ENCODE results near the gene CAPN1.

The CAPN1 gene

DNA sequence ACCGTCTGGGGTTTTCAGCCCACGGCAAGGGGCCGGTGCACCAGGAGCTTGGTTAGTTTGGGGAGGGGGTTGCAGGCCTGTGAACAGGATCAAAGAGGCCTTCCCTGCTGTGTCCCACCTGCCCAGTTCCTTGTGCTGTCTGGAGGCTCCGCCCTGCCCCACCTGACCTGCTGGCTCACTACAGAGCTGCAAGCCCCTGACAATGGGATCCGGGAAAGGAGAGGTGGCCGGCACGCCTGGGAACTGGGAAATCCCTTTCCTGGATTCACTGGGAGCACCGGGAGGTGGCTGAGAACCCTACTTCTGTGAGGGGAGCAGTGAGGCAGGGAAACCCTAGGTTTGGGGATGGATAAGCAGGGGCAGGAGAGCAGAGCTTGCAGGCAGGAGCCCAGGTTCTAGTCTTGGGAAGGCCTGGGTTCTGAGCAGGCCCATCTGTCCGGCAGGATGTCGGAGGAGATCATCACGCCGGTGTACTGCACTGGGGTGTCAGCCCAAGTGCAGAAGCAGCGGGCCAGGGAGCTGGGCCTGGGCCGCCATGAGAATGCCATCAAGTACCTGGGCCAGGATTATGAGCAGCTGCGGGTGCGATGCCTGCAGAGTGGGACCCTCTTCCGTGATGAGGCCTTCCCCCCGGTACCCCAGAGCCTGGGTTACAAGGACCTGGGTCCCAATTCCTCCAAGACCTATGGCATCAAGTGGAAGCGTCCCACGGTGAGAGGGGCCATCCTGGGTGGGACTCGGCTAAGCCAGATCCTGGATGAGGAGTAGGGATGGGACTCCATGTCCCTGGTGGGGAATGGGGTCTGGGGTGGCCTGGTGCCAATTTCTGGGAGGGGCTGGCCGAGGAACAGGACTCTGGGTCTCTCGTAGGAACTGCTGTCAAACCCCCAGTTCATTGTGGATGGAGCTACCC is 786 bp downstream of the CAPN1 start:
- Histone ChIP-seq H3K4me1 (ENCODE audit: control insufficient read depth, insufficient read depth, low read length) (peaks cover 14% of the 10 kb centered on the region), H3K27ac (ENCODE audit: low read length) (no peak overlapping the region), H3K27me3 (ENCODE audit: control insufficient read depth, insufficient read depth, low read length) (no peaks in the 10 kb centered on the region), H3K4me3 (ENCODE audit: low read length) (peak overlapping the region; percentile 95), H3K9me3 (ENCODE audit: control insufficient read depth, insufficient read depth, low read length) (no peaks in the 10 kb centered on the region), H3K36me3 (ENCODE audit: control insufficient read depth, insufficient read depth, low read length) (peaks cover 11% of the 10 kb centered on the region)
- no CpG with 5 or more reads among the region's 23 CpGs for WGBS (ENCODE audit: insufficient coverage, insufficient read length)
- DNase-seq (ENCODE audit: low read depth, low spot score) = no peak

GRCh38 chr11:65183201-65183891 is 1.6 kb downstream of the CAPN1 start:
- no peaks in the 10 kb centered on the region for H3K27me3 ChIP-seq (ENCODE audit: control insufficient read depth, insufficient read depth, low read length)
- peak overlapping the region; percentile 95; the same call in 1 of the 2 replicates for H3K4me3 ChIP-seq (ENCODE audit: low read length)
- DNase-seq (ENCODE audit: low read depth, low spot score) = no peak
- H3K9me3 ChIP-seq (ENCODE audit: control insufficient read depth, insufficient read depth, low read length) = no peaks in the 10 kb centered on the region
- H3K27ac ChIP-seq (ENCODE audit: low read length) = no peak overlapping the region
- no CpG with 5 or more reads among the region's 19 CpGs for WGBS (ENCODE audit: insufficient coverage, insufficient read length)
- H3K4me1 ChIP-seq (ENCODE audit: control insufficient read depth, insufficient read depth, low read length) = peaks cover 14% of the 10 kb centered on the region
- H3K36me3 ChIP-seq (ENCODE audit: control insufficient read depth, insufficient read depth, low read length) = peaks cover 16% of the 10 kb centered on the region

DNA sequence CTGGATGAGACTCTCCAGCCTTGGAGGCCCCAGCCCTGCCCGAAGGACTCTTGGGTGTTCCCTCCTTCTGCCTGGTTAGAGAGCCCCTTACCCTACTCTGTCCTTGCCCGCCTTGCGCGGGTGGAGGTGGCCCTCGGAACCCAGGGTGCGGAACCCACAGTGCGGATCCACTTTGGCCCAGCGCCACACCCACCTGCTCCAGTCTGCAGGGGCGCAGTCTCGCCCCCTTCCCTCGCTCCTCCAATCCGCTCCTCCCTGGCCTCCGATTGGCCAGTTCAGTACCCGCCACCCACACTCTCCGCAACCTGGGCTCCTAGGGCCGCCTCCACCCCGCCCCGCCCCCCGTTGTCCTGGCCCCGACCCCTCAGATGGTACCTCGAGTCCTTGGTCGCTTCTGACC is 2.4 kb downstream of the CAPN1 start:
- no peaks in the 10 kb centered on the region for H3K27me3 ChIP-seq (ENCODE audit: control insufficient read depth, insufficient read depth, low read length)
- DNase-seq (ENCODE audit: low read depth, low spot score) = no peak
- WGBS (ENCODE audit: insufficient coverage, insufficient read length) = no CpG with 5 or more reads among the region's 22 CpGs
- H3K36me3 ChIP-seq (ENCODE audit: control insufficient read depth, insufficient read depth, low read length) = peaks cover 22% of the 10 kb centered on the region
- no peak overlapping the region for H3K4me3 ChIP-seq (ENCODE audit: low read length)
- H3K27ac ChIP-seq (ENCODE audit: low read length) = no peak overlapping the region
- H3K9me3 ChIP-seq (ENCODE audit: control insufficient read depth, insufficient read depth, low read length) = no peaks in the 10 kb centered on the region
- peaks cover 14% of the 10 kb centered on the region for H3K4me1 ChIP-seq (ENCODE audit: control insufficient read depth, insufficient read depth, low read length)

DNA sequence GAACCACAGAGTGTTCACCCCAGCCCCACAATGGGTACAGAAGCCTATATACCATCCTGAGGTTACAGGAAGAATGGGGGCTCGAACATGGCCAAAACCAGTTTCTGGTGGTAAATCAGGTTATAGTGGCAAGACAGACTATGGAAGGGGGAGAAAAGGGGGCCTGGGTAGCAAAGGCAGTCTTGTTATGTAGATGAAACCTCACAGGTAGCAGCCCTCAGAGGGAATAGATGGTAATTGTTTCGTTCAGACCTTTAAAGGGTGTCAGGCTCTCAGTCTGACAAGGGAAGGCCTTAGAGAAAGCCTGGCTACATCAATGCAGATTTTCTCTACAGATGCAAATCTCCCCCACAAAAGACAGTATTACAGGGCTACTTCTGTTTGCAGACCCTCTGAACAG is 3.4 kb downstream of the CAPN1 start:
- Histone ChIP-seq H3K27me3 (ENCODE audit: control insufficient read depth, insufficient read depth, low read length) (no peaks in the 10 kb centered on the region), H3K9me3 (ENCODE audit: control insufficient read depth, insufficient read depth, low read length) (no peaks in the 10 kb centered on the region), H3K27ac (ENCODE audit: low read length) (no peak overlapping the region), H3K36me3 (ENCODE audit: control insufficient read depth, insufficient read depth, low read length) (peaks cover 31% of the 10 kb centered on the region), H3K4me3 (ENCODE audit: low read length) (no peak overlapping the region), H3K4me1 (ENCODE audit: control insufficient read depth, insufficient read depth, low read length) (peaks cover 14% of the 10 kb centered on the region)
- no peak for DNase-seq (ENCODE audit: low read depth, low spot score)
- no CpG with 5 or more reads among the region's 2 CpGs for WGBS (ENCODE audit: insufficient coverage, insufficient read length)

DNA sequence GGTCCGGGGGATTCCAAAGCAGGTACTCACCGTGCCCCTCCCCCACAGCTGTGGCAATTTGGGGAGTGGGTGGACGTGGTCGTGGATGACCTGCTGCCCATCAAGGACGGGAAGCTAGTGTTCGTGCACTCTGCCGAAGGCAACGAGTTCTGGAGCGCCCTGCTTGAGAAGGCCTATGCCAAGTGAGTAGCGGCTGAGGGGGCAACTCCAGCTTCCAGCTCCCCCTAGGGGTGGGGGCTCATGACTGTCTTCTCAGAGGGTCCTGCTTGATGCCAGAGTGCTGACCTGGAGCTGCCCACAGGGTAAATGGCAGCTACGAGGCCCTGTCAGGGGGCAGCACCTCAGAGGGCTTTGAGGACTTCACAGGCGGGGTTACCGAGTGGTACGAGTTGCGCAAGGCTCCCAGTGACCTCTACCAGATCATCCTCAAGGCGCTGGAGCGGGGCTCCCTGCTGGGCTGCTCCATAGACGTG is 4.2 kb downstream of the CAPN1 start:
- WGBS (ENCODE audit: insufficient coverage, insufficient read length) = no CpG with 5 or more reads among the region's 18 CpGs
- Histone ChIP-seq H3K9me3 (ENCODE audit: control insufficient read depth, insufficient read depth, low read length) (no peaks in the 10 kb centered on the region), H3K36me3 (ENCODE audit: control insufficient read depth, insufficient read depth, low read length) (peaks cover 33% of the 10 kb centered on the region), H3K27me3 (ENCODE audit: control insufficient read depth, insufficient read depth, low read length) (no peaks in the 10 kb centered on the region), H3K4me3 (ENCODE audit: low read length) (no peak overlapping the region), H3K4me1 (ENCODE audit: control insufficient read depth, insufficient read depth, low read length) (peaks cover 14% of the 10 kb centered on the region), H3K27ac (ENCODE audit: low read length) (no peak overlapping the region)
- no peak for DNase-seq (ENCODE audit: low read depth, low spot score)

DNA sequence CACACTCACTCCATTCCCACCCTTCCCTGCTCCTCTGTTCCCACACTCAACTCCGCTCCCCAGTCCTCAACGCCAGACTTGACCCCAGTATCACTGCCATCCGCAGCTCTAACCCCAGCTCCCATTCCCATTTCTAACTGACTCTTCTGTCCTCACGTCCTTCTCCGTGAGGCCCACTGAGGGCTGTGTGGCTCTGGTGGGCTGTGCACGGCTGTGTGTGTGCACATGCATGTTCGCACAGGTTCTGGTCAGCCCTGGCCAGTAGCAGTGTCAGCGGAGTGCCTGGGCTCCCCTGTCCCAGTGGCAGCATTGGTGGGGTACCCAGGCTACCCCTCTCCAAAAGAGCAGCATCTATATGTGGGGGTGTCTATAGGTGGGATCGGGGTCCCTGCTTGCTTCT is 5.0 kb downstream of the CAPN1 start:
- no peak overlapping the region for H3K4me3 ChIP-seq (ENCODE audit: low read length)
- H3K27me3 ChIP-seq (ENCODE audit: control insufficient read depth, insufficient read depth, low read length) = no peaks in the 10 kb centered on the region
- H3K9me3 ChIP-seq (ENCODE audit: control insufficient read depth, insufficient read depth, low read length) = no peaks in the 10 kb centered on the region
- no peak overlapping the region for H3K27ac ChIP-seq (ENCODE audit: low read length)
- no peak for DNase-seq (ENCODE audit: low read depth, low spot score)
- peaks cover 33% of the 10 kb centered on the region for H3K36me3 ChIP-seq (ENCODE audit: control insufficient read depth, insufficient read depth, low read length)
- no CpG with 5 or more reads among the region's 9 CpGs for WGBS (ENCODE audit: insufficient coverage, insufficient read length)
- peaks cover 14% of the 10 kb centered on the region for H3K4me1 ChIP-seq (ENCODE audit: control insufficient read depth, insufficient read depth, low read length)

DNA sequence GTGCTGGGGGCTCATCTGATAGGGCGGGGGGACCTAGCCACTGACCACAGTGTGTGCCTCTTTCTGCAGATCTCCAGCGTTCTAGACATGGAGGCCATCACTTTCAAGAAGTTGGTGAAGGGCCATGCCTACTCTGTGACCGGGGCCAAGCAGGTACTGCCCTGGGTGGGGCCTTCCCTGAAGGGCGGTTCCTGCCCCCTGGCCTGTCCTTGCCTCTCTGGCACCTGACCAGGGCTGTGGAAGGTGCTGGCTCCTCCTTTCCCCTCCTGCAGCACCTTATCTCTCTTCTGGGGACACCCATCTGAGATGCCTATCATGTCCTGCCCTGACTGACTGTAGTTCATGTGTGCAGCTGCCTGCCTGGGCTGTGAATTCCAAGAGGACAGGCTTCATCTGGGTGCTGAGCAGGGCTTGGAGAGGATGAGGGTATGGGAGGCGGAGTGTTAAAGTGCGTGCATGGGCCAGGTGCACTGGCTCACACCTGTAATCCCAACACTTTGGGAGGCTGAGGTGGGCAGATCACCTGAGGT is 5.5 kb downstream of the CAPN1 start:
- DNase-seq (ENCODE audit: low read depth, low spot score) = no peak
- peaks cover 34% of the 10 kb centered on the region for H3K36me3 ChIP-seq (ENCODE audit: control insufficient read depth, insufficient read depth, low read length)
- no peaks in the 10 kb centered on the region for H3K9me3 ChIP-seq (ENCODE audit: control insufficient read depth, insufficient read depth, low read length)
- H3K4me3 ChIP-seq (ENCODE audit: low read length) = no peak overlapping the region
- no peaks in the 10 kb centered on the region for H3K27me3 ChIP-seq (ENCODE audit: control insufficient read depth, insufficient read depth, low read length)
- no CpG with 5 or more reads among the region's 6 CpGs for WGBS (ENCODE audit: insufficient coverage, insufficient read length)
- peaks cover 14% of the 10 kb centered on the region for H3K4me1 ChIP-seq (ENCODE audit: control insufficient read depth, insufficient read depth, low read length)
- no peak overlapping the region for H3K27ac ChIP-seq (ENCODE audit: low read length)

DNA sequence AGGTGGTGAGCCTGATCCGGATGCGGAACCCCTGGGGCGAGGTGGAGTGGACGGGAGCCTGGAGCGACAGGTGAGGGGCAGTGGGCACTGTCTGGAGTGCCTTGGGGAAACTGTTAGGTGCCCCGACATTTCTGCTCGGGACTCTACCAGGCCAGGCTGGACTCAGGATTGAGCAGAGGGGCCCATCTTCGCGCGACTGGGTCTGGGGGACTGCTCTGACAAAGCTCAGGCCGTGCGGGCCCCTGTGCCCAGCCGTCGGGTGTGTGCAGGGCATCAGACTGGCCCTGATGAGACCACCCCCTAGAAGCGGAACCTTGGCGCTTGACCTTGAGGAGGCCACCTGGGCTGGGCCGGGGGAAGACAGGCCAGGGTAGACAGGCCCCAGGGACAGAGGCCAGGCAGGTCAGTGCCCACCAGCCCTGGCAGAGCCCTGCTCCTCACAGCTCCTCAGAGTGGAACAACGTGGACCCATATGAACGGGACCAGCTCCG is 6.3 kb downstream of the CAPN1 start:
- DNase-seq (ENCODE audit: low read depth, low spot score) = no peak
- WGBS (ENCODE audit: insufficient coverage, insufficient read length) = no CpG with 5 or more reads among the region's 20 CpGs
- Histone ChIP-seq H3K9me3 (ENCODE audit: control insufficient read depth, insufficient read depth, low read length) (no peaks in the 10 kb centered on the region), H3K27me3 (ENCODE audit: control insufficient read depth, insufficient read depth, low read length) (no peaks in the 10 kb centered on the region), H3K36me3 (ENCODE audit: control insufficient read depth, insufficient read depth, low read length) (peaks cover 35% of the 10 kb centered on the region), H3K4me1 (ENCODE audit: control insufficient read depth, insufficient read depth, low read length) (peaks cover 12% of the 10 kb centered on the region), H3K27ac (ENCODE audit: low read length) (no peak overlapping the region), H3K4me3 (ENCODE audit: low read length) (no peak overlapping the region)

GRCh38 chr11:65188486-65188885 is 6.8 kb downstream of the CAPN1 start:
- WGBS (ENCODE audit: insufficient coverage, insufficient read length) = no CpG with 5 or more reads among the region's 18 CpGs

DNA sequence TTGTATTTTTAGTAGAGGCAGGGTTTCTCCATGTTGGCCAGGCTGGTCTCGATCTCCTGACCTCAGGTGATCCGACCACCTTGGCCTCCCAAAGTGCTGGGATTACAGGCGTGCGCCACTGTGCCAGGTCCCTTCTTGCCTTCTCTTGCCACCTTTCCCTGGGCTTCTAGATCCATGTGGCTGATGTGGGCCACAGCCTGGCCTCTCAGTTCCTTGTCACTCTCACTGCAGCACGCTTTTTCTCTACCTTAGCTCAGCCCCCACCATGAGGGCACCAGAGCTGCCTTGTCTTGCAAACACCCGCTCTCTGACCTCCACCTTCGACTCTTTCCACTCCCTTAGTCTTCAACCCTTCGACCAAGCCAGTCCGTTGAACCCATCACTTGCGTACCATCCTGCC is 7.5 kb downstream of the CAPN1 start:
- no peaks in the 10 kb centered on the region for H3K27me3 ChIP-seq (ENCODE audit: control insufficient read depth, insufficient read depth, low read length)
- peaks cover 5% of the 10 kb centered on the region for H3K4me1 ChIP-seq (ENCODE audit: control insufficient read depth, insufficient read depth, low read length)
- H3K9me3 ChIP-seq (ENCODE audit: control insufficient read depth, insufficient read depth, low read length) = no peaks in the 10 kb centered on the region
- no CpG with 5 or more reads among the region's 10 CpGs for WGBS (ENCODE audit: insufficient coverage, insufficient read length)
- no peak overlapping the region for H3K4me3 ChIP-seq (ENCODE audit: low read length)
- no peak for DNase-seq (ENCODE audit: low read depth, low spot score)
- H3K27ac ChIP-seq (ENCODE audit: low read length) = no peak overlapping the region
- H3K36me3 ChIP-seq (ENCODE audit: control insufficient read depth, insufficient read depth, low read length) = peaks cover 35% of the 10 kb centered on the region

More at GRCh38 chr11:65188486-65188885, 6.8 kb downstream of the CAPN1 start:
- Histone ChIP-seq H3K27ac (ENCODE audit: low read length) (no peak overlapping the region), H3K9me3 (ENCODE audit: control insufficient read depth, insufficient read depth, low read length) (no peaks in the 10 kb centered on the region), H3K27me3 (ENCODE audit: control insufficient read depth, insufficient read depth, low read length) (no peaks in the 10 kb centered on the region), H3K4me3 (ENCODE audit: low read length) (no peak overlapping the region), H3K36me3 (ENCODE audit: control insufficient read depth, insufficient read depth, low read length) (peaks cover 35% of the 10 kb centered on the region), H3K4me1 (ENCODE audit: control insufficient read depth, insufficient read depth, low read length) (peaks cover 9% of the 10 kb centered on the region)
- no peak for DNase-seq (ENCODE audit: low read depth, low spot score)

All from iPS DF 6.9 (cell line).